KMS-11 (cell line): ENCODE measurements around the gene AMIGO2.

Experiments used
- H2AFZ ChIP-seq: fragments of 200-600 bp; sonication (generic); 2 replicates; pipeline ENCODE4 v1.6.1; 2016; ENCODE audit warnings: antibody characterized with exemption, mixed run types, low read depth
- H3K27ac ChIP-seq: fragments of 200-600 bp; sonication (generic); 2 replicates; pipeline ENCODE4 v1.6.1; 2016; ENCODE audit warnings: mild to moderate bottlenecking, mixed run types
- H3K27me3 ChIP-seq: fragments of 200-600 bp; sonication (generic); 2 replicates; pipeline ENCODE4 v1.6.1; 2017; ENCODE audit warnings: mild to moderate bottlenecking, low read depth, mixed run types, moderate library complexity; ENCODE audit not compliant: insufficient read depth
- H3K36me3 ChIP-seq: fragments of 200-600 bp; sonication (generic); 2 replicates; pipeline ENCODE4 v1.6.1; 2017; ENCODE audit warnings: mild to moderate bottlenecking, mixed run types; ENCODE audit not compliant: insufficient read depth
- H3K4me1 ChIP-seq: fragments of 200-600 bp; sonication (generic); 2 replicates; pipeline ENCODE4 v1.6.1; 2016; ENCODE audit warnings: mild to moderate bottlenecking, low read depth, mixed run types; ENCODE audit not compliant: poor library complexity, severe bottlenecking
- H3K4me2 ChIP-seq: fragments of 200-600 bp; sonication (generic); 2 replicates; pipeline ENCODE4 v1.7.0; 2016; ENCODE audit warnings: mild to moderate bottlenecking, mixed run types
- H3K4me3 ChIP-seq: fragments of 200-600 bp; sonication (generic); IDR thresholded peaks from 2 replicates; pipeline ENCODE4 v1.6.1; 2017; ENCODE audit warnings: low read depth, low read length, mixed read lengths; ENCODE audit not compliant: insufficient read depth
- H3K79me2 ChIP-seq: fragments of 200-600 bp; sonication (generic); 2 replicates; pipeline ENCODE4 v1.6.1; 2016; ENCODE audit warnings: low read depth, mixed run types; ENCODE audit not compliant: insufficient read depth
- H3K9ac ChIP-seq: fragments of 200-600 bp; sonication (generic); 2 replicates; pipeline ENCODE4 v1.6.1; 2016; ENCODE audit warnings: mild to moderate bottlenecking, mixed run types
- H4K20me1 ChIP-seq: fragments of 200-600 bp; sonication (generic); 2 replicates; pipeline ENCODE4 v1.6.1; 2016; ENCODE audit warnings: mild to moderate bottlenecking, mixed run types; ENCODE audit not compliant: insufficient read depth
- CTCF ChIP-seq: fragments of 200-600 bp; sonication (generic); conservative IDR thresholded peaks from 2 replicates; pipeline ENCODE4 v1.6.1; 2017; ENCODE audit warnings: low read depth, mild to moderate bottlenecking, antibody characterized with exemption, low read length, moderate library complexity, mixed read lengths

The AMIGO2 gene

GRCh38 chr12:47033789-47034555 is 45.8 kb downstream of the AMIGO2 start:
- H3K4me2 ChIP-seq = no peak overlapping the region
- no peak overlapping the region for H3K4me3 ChIP-seq
- H3K4me1 ChIP-seq = peaks cover 12% of the 10 kb centered on the region

GRCh38 chr12:47033081-47033480 is 46.7 kb downstream of the AMIGO2 start:
- TF ChIP-seq CTCF = no peak
- Histone ChIP-seq H3K27me3 (no peaks in the 10 kb centered on the region), H3K9ac (no peak overlapping the region), H3K27ac (no peak overlapping the region), H3K4me2 (no peak overlapping the region), H4K20me1 (no peaks in the 10 kb centered on the region), H3K79me2 (no peaks in the 10 kb centered on the region), H3K4me3 (no peak overlapping the region), H3K4me1 (peaks cover 15% of the 10 kb centered on the region), H2AFZ (no peak overlapping the region; the same call in 1 of the 2 replicates), H3K36me3 (no peaks in the 10 kb centered on the region)

More at GRCh38 chr12:47033789-47034555, 45.8 kb downstream of the AMIGO2 start:
- TF ChIP-seq CTCF = no peak
- no peaks in the 10 kb centered on the region for H3K27me3 ChIP-seq
- no peaks in the 10 kb centered on the region for H3K79me2 ChIP-seq
- no peaks in the 10 kb centered on the region for H3K36me3 ChIP-seq
- no peak overlapping the region for H3K27ac ChIP-seq
- no peak overlapping the region for H2AFZ ChIP-seq
- H3K9ac ChIP-seq = no peak overlapping the region
- H4K20me1 ChIP-seq = no peaks in the 10 kb centered on the region

GRCh38 chr12:47032644-47033043 is 47.1 kb downstream of the AMIGO2 start:
- no peak overlapping the region for H3K4me3 ChIP-seq
- no peak overlapping the region for H3K4me2 ChIP-seq
- no peaks in the 10 kb centered on the region for H3K36me3 ChIP-seq
- H3K27me3 ChIP-seq = no peaks in the 10 kb centered on the region
- no peak overlapping the region; the same call in 1 of the 2 replicates for H2AFZ ChIP-seq
- no peak overlapping the region for H3K27ac ChIP-seq
- no peaks in the 10 kb centered on the region for H4K20me1 ChIP-seq
- no peaks in the 10 kb centered on the region for H3K79me2 ChIP-seq
- peaks cover 15% of the 10 kb centered on the region for H3K4me1 ChIP-seq
- peak; percentile 55 for TF ChIP-seq CTCF
- H3K9ac ChIP-seq = no peak overlapping the region

- no peak for TF ChIP-seq CTCF
- Histone ChIP-seq H3K4me2 (no peak overlapping the region), H3K27ac (no peak overlapping the region)
Observed at GRCh38 chr12:47029903-47030302, 49.9 kb downstream of the AMIGO2 start.

More at GRCh38 chr12:47029903-47030302, 49.9 kb downstream of the AMIGO2 start:
- no peak overlapping the region for H3K9ac ChIP-seq
- peaks cover 15% of the 10 kb centered on the region for H3K4me1 ChIP-seq
- H4K20me1 ChIP-seq = no peaks in the 10 kb centered on the region
- H3K36me3 ChIP-seq = no peaks in the 10 kb centered on the region
- H3K4me3 ChIP-seq = no peak overlapping the region
- H3K79me2 ChIP-seq = no peaks in the 10 kb centered on the region
- H2AFZ ChIP-seq = no peak overlapping the region
- H3K27me3 ChIP-seq = no peaks in the 10 kb centered on the region
